Renal pelvis (tissue), 4 donors: Measurements from ENCODE around the gene MMAB. TPM values are rescaled to one million over a fixed set of nuclear protein-coding genes. Genes with fewer than 3 reads are reported as not detected.

Experiments used
- DNase-seq: peaks from one replicate; pipeline ENCODE4 v3.0.0-alpha.2; 2013
- polyA plus RNA-seq, 3 donors: library from polyadenylated mRNA; unstranded; fragments of 120-200 nt; gene quantifications; one replicate each; pipeline ENCODE4 v1.2.1, GENCODE V29; 2013; ENCODE audit not compliant: insufficient read length in 3 of 3

The MMAB gene
- polyA plus RNA-seq, 3 donors = 33.5 to 44.6 (median 39.3) TPM

DNA sequence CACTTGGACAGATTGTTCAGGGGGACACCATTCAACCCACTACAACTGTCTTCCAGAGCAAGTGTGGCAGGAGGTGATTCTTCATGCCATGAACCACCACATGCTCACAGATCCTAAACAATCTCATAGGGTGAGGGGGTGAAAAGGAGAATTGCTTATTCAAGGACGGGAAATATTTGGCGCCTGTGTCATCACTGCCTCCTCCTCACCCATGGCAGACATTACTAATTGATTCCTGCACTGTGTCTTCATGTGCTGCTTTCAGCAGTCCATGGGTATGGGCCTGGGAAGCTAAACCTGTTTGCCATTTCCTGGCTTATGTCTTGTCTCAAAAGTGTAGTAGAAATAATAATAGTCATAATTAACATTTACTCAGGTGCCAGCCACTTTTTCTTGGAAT, 31.3 kb downstream of the MMAB start:
- no peak for DNase-seq

DNA sequence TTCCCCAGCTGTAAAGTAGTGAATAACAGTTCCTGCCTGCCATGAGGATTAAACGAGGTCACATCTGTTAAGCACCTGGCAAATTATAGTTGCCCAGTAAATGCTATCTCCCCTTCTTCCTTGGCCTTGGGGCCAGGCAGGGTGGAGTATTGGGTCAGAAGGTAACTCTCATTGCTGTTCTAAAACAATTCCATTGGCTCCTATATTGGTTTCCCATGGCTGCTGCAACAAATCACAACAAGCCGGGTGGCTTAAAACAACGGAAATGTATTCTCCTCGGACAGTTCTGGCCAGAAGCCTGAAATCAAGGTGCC, 31.9 kb downstream of the MMAB start:
- no peak for DNase-seq

GRCh38 chr12:109540526-109541412, 32.5 kb downstream of the MMAB start:
- no peak for DNase-seq

GRCh38 chr12:109539508-109539907, 33.8 kb downstream of the MMAB start:
- DNase-seq = no peak

- no peak for DNase-seq
Measured at GRCh38 chr12:109538191-109538863, 35.0 kb downstream of the MMAB start.

DNA sequence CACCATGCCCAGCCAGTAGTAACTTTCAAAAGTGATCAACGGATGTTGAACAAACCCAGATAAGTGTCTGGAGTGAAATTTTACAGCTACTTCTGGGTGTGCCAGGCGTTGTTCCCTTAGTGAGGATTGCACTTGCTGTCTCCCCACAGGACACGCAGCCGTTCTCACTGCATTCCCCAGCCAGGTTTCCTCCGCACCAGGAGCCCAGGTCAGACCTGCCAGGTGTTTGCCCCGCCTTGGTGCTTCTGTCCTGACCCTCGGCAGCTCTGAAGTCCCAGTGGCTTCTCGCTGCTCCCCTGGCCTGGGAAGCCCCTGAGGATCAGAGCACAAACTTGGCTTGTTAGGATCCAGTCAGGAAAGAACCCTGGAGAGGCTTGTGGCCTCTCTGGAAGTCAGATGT, 36.2 kb downstream of the MMAB start:
- no peak for DNase-seq

GRCh38 chr12:109535863-109536250, 37.4 kb downstream of the MMAB start:
- DNase-seq = no peak

DNA sequence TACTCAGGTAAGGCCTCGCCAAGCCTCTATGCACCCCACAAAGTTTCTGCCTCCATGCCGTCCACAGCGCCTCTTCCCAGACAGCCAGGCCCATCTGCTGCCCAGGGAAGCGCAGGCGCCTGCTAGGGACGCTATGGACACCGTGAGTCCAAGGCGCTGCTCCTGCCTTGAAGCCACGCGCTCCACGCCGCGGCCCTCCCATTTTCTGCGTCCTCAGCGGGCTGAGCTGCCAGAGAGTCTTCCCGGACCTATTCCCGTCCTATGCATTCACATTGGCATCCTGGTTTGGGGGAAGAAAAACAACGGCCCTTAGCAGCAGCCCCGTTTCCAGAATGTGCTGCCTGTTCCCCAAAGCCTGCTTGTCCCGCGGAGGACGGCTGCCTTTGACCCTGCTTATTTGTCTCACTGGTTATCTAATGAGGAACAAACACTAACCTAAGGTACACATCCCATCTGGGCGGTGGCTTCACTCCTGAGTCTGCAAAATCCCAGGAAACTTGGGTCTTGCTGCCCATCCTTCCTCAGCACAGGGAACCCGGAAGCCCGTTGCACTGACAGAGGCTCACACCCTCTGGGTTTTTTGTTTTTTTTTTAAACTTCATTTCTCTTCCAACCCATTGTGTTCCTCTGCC, 38.0 kb downstream of the MMAB start:
- no peak for DNase-seq

GRCh38 chr12:109534456-109534855, 38.8 kb downstream of the MMAB start:
- no peak for DNase-seq

DNA sequence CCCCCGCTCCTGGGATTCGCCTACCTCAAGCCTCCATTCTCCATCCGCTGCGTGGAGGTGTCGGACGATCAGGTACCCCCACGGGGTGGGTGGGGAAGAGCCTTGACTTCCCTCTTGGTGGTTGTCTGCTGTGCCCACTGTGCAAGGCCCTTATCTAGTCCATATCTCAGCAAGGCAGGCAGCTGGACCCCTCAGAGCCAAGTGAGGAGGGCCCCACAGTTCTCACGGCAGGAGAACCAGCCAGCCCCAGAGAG, 39.9 kb downstream of the MMAB start:
- no peak for DNase-seq

GRCh38 chr12:109532721-109533486, 40.4 kb downstream of the MMAB start:
- DNase-seq = no peak

DNA sequence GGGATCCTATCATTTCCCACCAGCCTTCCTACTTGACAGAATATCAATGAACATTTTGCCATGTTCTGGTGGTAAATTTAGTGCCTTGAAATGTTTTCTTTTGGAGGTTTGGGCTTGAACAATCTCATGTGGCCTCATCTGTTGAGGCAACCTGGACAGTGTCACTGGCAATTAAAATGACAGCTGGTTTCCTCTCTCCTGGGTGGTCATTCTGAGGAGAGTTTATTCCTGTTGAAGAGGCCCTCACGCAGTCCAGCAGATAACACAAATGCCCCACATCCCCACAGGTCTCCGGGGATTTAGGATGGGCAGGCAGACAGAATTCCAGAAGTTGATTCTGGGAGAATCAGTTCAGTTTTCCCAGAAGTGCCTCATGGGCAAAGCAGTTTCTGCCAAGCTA, 41.9 kb downstream of the MMAB start:
- no peak for DNase-seq

DNA sequence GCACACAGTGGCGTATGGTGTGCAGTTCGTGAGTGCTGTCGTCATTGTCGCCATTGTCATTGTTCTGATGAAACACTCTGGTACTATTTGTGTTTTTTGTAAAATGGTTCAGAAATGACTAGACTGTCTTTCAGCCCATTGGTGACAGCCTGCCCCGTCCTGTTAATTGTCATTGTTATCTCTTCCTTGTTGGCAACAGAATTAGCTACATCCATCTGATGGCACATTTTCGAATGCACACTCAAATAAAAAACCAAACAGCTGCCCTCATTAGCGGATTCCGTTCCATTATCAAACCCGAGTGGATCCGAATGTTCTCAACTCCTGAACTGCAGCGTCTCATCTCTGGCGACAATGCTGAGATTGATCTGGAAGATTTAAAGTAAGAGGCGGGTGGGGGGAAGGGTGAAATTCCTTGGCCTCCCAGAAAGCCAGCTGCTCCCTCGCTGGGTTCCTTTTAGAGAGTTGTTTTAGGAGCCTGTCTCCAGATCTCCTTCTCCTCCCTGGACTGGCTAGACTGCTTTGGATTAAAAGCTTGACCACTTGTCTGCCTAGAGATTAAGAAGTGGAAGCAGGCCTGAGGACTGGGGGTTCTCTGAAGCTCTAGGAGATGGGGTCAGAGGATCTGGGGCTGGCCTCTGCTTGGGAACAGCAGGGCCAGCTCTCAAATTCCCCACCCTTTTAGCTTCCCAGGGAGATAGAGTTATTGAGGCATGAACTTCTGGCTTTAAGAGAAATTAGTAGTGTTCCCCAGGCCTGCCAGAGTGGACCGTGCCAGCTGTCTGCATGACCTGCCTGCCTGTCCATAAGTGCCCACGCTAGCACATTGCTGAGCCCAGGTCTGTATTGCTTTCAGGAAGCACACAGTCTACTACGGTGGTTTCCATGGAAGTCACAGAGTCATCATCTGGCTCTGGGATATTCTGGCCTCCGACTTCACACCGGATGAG, 43.3 kb downstream of the MMAB start:
- DNase-seq = no peak

DNA sequence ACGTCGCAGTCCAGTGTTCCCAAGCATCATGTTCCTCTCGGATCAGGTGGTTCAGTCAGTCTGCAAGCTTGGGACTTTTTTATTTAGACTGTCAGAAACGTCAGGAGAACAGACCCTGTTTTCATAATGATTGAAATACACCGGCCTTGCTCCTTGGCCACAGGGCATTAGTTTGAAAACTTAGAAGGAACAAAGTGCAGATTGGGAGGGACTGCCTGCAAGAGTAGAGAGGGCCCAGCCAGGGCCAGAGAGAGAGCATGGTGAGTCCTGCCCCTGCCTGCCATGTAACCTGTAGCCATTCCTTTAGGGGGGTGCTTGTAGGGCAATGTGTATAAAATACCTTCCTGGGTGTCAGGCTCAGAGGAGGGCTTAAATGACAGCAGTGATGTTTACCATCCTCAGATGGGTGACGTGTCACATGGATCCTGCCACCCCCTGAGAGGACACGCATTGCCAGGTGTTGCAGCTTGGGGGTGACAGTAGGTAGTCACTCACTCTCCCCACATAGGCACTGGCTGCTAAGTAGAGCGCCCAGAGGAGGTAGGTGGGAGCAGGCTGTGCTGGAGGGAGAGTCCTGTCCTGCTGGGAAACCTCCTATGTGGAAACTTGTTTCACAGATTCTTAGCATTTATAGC, 45.7 kb downstream of the MMAB start:
- DNase-seq = no peak

DNA sequence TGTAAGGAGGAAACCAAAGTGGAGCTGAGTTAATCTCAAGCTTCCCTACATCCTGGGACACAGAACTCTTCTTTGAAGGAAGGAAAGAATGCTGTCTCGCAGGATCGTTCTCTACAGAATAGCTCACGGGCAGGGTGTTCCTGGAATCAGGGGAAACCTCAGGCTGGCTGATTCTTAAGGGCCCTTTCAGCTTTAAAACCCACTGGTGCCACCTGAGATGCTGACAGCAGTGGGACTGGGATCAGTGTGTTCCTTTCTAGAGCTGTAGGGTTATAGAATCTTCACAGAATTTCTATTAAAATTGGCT, 48.1 kb downstream of the MMAB start:
- no peak for DNase-seq

DNA sequence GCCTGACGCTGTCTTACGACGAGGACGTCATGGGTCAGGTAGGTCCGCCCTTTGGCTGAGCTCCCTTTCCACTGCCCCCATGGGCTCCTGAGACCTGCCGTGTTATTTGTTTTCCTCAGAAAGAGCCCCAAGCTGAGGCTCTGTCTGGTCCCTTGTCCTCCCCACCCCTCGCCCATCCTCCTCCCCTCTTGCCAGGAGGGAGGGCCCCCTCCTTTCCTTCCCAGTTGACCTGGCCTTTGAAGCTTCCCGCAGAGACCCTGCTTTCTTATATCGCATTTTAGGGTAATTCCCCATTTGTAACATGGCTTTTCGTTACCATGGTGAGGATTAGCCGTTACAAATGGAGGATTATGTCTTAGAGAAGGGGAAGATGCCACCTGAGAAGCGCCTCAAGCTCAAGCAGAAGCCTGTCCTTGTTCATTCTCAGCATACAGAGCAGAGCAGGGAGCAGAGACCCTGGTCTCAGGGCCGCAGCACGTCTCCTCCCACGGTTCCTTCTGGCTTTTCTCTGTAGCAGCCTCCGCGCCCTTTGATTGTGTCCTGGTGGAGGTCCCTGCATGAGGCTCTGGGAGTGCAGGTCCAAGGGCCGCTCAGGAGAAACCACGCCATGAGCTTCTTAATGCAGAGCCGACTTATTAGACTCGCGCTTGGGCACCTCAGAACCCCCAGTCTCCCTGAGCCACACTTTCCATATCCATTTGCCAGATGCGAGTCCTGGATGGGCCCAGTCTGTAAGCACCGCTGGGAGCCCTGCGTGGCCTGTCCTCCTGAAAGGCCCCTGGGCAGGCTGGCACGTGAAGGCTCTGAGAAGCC, 48.6 kb downstream of the MMAB start:
- DNase-seq = no peak

GRCh38 chr12:109523504-109523903, 49.8 kb downstream of the MMAB start:
- DNase-seq = no peak

DNA sequence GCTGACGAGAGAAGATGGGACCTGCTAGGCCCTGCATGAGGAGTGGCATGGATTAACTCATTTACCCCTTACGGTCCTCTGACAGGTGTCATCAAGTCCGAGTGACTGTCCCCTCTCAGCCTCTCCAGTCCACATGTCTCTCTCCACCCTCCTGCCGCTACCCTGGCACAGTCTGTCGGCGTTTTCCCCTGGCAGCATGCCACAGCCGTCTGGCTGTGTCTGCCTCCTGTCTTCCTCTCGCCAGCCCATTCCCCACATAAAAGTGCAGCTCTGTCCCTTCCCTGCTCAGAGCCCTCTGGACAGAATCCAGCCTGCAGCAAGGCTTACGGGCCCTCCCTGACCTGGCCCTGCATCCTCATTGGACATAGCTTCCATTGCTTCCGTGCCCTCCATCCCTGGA, 50.2 kb downstream of the MMAB start:
- DNase-seq = no peak

- DNase-seq = peak; percentile 34
Measured at GRCh38 chr12:109521831-109522230, 51.5 kb downstream of the MMAB start.

- DNase-seq = no peak
Measured at GRCh38 chr12:109519787-109520186, 53.5 kb downstream of the MMAB start.
